ENCODE results near the gene OR51A2. TPM values are rescaled to one million over a fixed set of nuclear protein-coding genes. Genes with fewer than 3 reads are reported as not detected.
A peak's percentile ranks its signal among the peaks of the same experiment; 100 is the strongest.

Gene OR51A2
- total RNA-seq, 1 experiment from 2014 or later, result not detected

GRCh38 chr11:4916581-4916980, 38.9 kb downstream of the OR51A2 start:
- in situ Hi-C loops (cut with HindIII; ENCODE audit: low pct_unique_long_range_greater_than_20kb, low sequenced_read_pairs), result no loop called here
- peak; percentile 29 for DNase-seq (ENCODE audit: low read depth)

Other genes with a start within 250 kb of the OR51A2 start
- not detected in 2 replicates for gene OR51F1, start 185.8 kb downstream of the OR51A2 start, total RNA-seq (2014; rRNA removed; shearing (Covaris generic); ENCODE audit: low replicate concordance)
- not detected in 2 replicates for gene OR52R1, start 151.3 kb downstream of the OR51A2 start, total RNA-seq (2014; rRNA removed; shearing (Covaris generic); ENCODE audit: low replicate concordance)
- not detected in 2 replicates for gene OR51F2, start 134.4 kb downstream of the OR51A2 start, total RNA-seq (2014; rRNA removed; shearing (Covaris generic); ENCODE audit: low replicate concordance)
- gene OR51S1, start 106.5 kb downstream of the OR51A2 start, total RNA-seq (2014; rRNA removed; shearing (Covaris generic); ENCODE audit: low replicate concordance), result not detected in 2 replicates
- gene OR51T1, start 73.8 kb downstream of the OR51A2 start, total RNA-seq (2014; rRNA removed; shearing (Covaris generic); ENCODE audit: low replicate concordance), result not detected in 2 replicates
- gene OR51A7, start 51.9 kb downstream of the OR51A2 start, total RNA-seq (2014; rRNA removed; shearing (Covaris generic); ENCODE audit: low replicate concordance), result not detected in 2 replicates
- not detected in 2 replicates for gene OR51G2, start 36.4 kb downstream of the OR51A2 start, total RNA-seq (2014; rRNA removed; shearing (Covaris generic); ENCODE audit: low replicate concordance)
- not detected in 2 replicates for gene OR51G1, start 31.4 kb downstream of the OR51A2 start, total RNA-seq (2014; rRNA removed; shearing (Covaris generic); ENCODE audit: low replicate concordance)
- not detected in 2 replicates for gene OR51A4, start 8.1 kb downstream of the OR51A2 start, total RNA-seq (2014; rRNA removed; shearing (Covaris generic); ENCODE audit: low replicate concordance)
- gene OR51L1, start 39.1 kb upstream of the OR51A2 start, total RNA-seq (2014; rRNA removed; shearing (Covaris generic); ENCODE audit: low replicate concordance), result not detected in 2 replicates
- gene OR52J3, start 90.8 kb upstream of the OR51A2 start, total RNA-seq (2014; rRNA removed; shearing (Covaris generic); ENCODE audit: low replicate concordance), result not detected in 2 replicates
- gene OR52E2, start 103.9 kb upstream of the OR51A2 start, total RNA-seq (2014; rRNA removed; shearing (Covaris generic); ENCODE audit: low replicate concordance), result not detected in 2 replicates
- not detected in 2 replicates for gene OR52E1, start 113.9 kb upstream of the OR51A2 start, total RNA-seq (2014; rRNA removed; shearing (Covaris generic); ENCODE audit: low replicate concordance)
- gene OR52A5, start 182.6 kb upstream of the OR51A2 start, total RNA-seq (2014; rRNA removed; shearing (Covaris generic); ENCODE audit: low replicate concordance), result not detected in 2 replicates
- gene OR52A1, start 199.0 kb upstream of the OR51A2 start, total RNA-seq (2014; rRNA removed; shearing (Covaris generic); ENCODE audit: low replicate concordance), result not detected in 2 replicates
- not detected in 2 replicates for gene OR51V1, start 245.0 kb upstream of the OR51A2 start, total RNA-seq (2014; rRNA removed; shearing (Covaris generic); ENCODE audit: low replicate concordance)